SK-N-SH treated with all-trans-retinoic acid at 6 μM for 48 hours (cell line): Measurements from ENCODE around the gene HSDL1.

Source experiments
- ATAC-seq: fragments of 200-7000 bp; cut with Tn5 transposase; 3 replicates; pipeline ENCODE4 v1.9.1; 2020; ENCODE audit warnings: mild to moderate bottlenecking, moderate library complexity
- BACH2 ChIP-seq: fragments of 250-450 bp; sonication (Bioruptor Pico); IDR thresholded peaks from 2 replicates; pipeline ENCODE4 v1.9.0; 2021; ENCODE audit warnings: mild to moderate bottlenecking, borderline replicate concordance
- ESRRG ChIP-seq: fragments of 250-450 bp; sonication (Bioruptor Pico); IDR thresholded peaks from 2 replicates; pipeline ENCODE4 v1.6.1; 2021; ENCODE audit warnings: mild to moderate bottlenecking
- ISL1 ChIP-seq: fragments of 250-450 bp; sonication (Bioruptor Pico); IDR thresholded peaks from 2 replicates; pipeline ENCODE4 v2.1.2; 2022; ENCODE audit warnings: mild to moderate bottlenecking, moderate library complexity
- OSR1 ChIP-seq: fragments of 250-450 bp; sonication (Bioruptor Pico); IDR thresholded peaks from 2 replicates; pipeline ENCODE4 v1.8.0; 2022; ENCODE audit warnings: moderate library complexity, mild to moderate bottlenecking, inconsistent platforms
- PPARA ChIP-seq: fragments of 250-450 bp; sonication (Bioruptor Pico); IDR thresholded peaks from 2 replicates; pipeline ENCODE4 v1.5.0; 2020; ENCODE audit warnings: mild to moderate bottlenecking, borderline replicate concordance
- RARB ChIP-seq: fragments of 250-450 bp; sonication (Bioruptor Pico); IDR thresholded peaks from 2 replicates; pipeline ENCODE4 v1.8.0; 2021; ENCODE audit warnings: mild to moderate bottlenecking, moderate library complexity
- SNAI2 ChIP-seq: fragments of 250-450 bp; sonication (Bioruptor Pico); IDR thresholded peaks from 2 replicates; pipeline ENCODE4 v1.5.0; 2020; ENCODE audit warnings: mild to moderate bottlenecking, moderate library complexity
- TOX ChIP-seq: fragments of 250-450 bp; sonication (Bioruptor Pico); IDR thresholded peaks from 2 replicates; pipeline ENCODE4 v1.8.0; 2021; ENCODE audit warnings: mild to moderate bottlenecking, moderate library complexity, borderline replicate concordance
- ZC3H10 ChIP-seq: fragments of 250-450 bp; sonication (Bioruptor Pico); IDR thresholded peaks from 2 replicates; pipeline ENCODE4 v1.5.1; 2021; ENCODE audit warnings: mild to moderate bottlenecking, moderate library complexity
- ZFP30 ChIP-seq: fragments of 450-650 bp; formaldehyde crosslinking; IDR thresholded peaks from 2 replicates; pipeline ENCODE4 v1.5.0; 2022; ENCODE audit warnings: mild to moderate bottlenecking, moderate library complexity
- ZNF565 ChIP-seq: fragments of 450-650 bp; formaldehyde crosslinking; conservative IDR thresholded peaks from 2 replicates; pipeline ENCODE4 v1.5.0; 2020; ENCODE audit warnings: low read depth, mild to moderate bottlenecking, moderate library complexity
- ZNF70 ChIP-seq: fragments of 450-650 bp; formaldehyde crosslinking; IDR thresholded peaks from 2 replicates; pipeline ENCODE4 v1.5.0; 2020; ENCODE audit warnings: mild to moderate bottlenecking, moderate library complexity
- ZNF8 ChIP-seq: fragments of 450-650 bp; formaldehyde crosslinking; IDR thresholded peaks from 2 replicates; pipeline ENCODE4 v1.5.0; 2020; ENCODE audit warnings: mild to moderate bottlenecking, moderate library complexity
- TF ChIP-seq, protein P1 (sequence below): fragments of 250-450 bp; sonication (Bioruptor Pico); IDR thresholded peaks from 2 replicates; pipeline ENCODE4 v1.5.0; 2020; ENCODE audit warnings: mild to moderate bottlenecking, moderate library complexity
- TF ChIP-seq, protein P2 (sequence below): fragments of 250-450 bp; sonication (Bioruptor Pico); IDR thresholded peaks from 2 replicates; pipeline ENCODE4 v1.8.0; 2020; ENCODE audit warnings: mild to moderate bottlenecking, moderate library complexity, borderline replicate concordance
- TF ChIP-seq, protein P3 (sequence below): fragments of 250-450 bp; sonication (Bioruptor Pico); IDR thresholded peaks from 2 replicates; pipeline ENCODE4 v1.5.1; 2021; ENCODE audit warnings: mild to moderate bottlenecking, moderate library complexity
- TF ChIP-seq, protein P4 (sequence below): fragments of 250-450 bp; sonication (Bioruptor Pico); IDR thresholded peaks from 2 replicates; pipeline ENCODE4 v1.8.0; 2021; ENCODE audit warnings: low read depth, mild to moderate bottlenecking, moderate library complexity, borderline replicate concordance

The HSDL1 gene

DNA sequence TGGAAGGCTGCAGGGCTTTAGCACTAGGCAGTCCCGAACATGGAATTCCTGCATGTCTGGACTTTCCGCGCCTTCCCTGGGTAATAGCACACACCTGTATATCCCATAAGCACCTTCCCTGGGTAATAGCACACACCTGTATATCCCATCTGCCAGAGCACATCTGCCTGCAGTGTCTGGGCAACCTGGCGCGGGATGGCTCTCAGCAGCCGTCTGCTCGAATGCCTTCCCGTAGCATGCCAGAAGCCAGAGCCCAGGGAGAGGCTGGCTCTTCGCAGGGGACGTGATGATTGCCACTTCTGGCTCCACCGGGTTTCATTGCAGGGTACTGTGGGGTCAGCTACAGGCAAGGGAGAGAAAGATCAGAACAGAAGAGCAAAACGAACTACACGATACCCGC lies 49.5 kb downstream of the HSDL1 start:
- TF ChIP-seq ESRRG (no peak), ZFP30 (CRISPR knock-in tag) (no peak), SNAI2 (CRISPR knock-in tag) (no peak), PPARA (CRISPR knock-in tag) (no peak)
- TF ChIP-seq, protein P1, sequence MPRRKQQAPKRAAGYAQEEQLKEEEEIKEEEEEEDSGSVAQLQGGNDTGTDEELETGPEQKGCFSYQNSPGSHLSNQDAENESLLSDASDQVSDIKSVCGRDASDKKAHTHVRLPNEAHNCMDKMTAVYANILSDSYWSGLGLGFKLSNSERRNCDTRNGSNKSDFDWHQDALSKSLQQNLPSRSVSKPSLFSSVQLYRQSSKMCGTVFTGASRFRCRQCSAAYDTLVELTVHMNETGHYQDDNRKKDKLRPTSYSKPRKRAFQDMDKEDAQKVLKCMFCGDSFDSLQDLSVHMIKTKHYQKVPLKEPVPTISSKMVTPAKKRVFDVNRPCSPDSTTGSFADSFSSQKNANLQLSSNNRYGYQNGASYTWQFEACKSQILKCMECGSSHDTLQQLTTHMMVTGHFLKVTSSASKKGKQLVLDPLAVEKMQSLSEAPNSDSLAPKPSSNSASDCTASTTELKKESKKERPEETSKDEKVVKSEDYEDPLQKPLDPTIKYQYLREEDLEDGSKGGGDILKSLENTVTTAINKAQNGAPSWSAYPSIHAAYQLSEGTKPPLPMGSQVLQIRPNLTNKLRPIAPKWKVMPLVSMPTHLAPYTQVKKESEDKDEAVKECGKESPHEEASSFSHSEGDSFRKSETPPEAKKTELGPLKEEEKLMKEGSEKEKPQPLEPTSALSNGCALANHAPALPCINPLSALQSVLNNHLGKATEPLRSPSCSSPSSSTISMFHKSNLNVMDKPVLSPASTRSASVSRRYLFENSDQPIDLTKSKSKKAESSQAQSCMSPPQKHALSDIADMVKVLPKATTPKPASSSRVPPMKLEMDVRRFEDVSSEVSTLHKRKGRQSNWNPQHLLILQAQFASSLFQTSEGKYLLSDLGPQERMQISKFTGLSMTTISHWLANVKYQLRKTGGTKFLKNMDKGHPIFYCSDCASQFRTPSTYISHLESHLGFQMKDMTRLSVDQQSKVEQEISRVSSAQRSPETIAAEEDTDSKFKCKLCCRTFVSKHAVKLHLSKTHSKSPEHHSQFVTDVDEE (CRISPR knock-in tag), result no peak
- TF ChIP-seq, protein P2, sequence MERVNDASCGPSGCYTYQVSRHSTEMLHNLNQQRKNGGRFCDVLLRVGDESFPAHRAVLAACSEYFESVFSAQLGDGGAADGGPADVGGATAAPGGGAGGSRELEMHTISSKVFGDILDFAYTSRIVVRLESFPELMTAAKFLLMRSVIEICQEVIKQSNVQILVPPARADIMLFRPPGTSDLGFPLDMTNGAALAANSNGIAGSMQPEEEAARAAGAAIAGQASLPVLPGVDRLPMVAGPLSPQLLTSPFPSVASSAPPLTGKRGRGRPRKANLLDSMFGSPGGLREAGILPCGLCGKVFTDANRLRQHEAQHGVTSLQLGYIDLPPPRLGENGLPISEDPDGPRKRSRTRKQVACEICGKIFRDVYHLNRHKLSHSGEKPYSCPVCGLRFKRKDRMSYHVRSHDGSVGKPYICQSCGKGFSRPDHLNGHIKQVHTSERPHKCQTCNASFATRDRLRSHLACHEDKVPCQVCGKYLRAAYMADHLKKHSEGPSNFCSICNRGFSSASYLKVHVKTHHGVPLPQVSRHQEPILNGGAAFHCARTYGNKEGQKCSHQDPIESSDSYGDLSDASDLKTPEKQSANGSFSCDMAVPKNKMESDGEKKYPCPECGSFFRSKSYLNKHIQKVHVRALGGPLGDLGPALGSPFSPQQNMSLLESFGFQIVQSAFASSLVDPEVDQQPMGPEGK (CRISPR knock-in tag), result no peak
- TF ChIP-seq, protein P3, sequence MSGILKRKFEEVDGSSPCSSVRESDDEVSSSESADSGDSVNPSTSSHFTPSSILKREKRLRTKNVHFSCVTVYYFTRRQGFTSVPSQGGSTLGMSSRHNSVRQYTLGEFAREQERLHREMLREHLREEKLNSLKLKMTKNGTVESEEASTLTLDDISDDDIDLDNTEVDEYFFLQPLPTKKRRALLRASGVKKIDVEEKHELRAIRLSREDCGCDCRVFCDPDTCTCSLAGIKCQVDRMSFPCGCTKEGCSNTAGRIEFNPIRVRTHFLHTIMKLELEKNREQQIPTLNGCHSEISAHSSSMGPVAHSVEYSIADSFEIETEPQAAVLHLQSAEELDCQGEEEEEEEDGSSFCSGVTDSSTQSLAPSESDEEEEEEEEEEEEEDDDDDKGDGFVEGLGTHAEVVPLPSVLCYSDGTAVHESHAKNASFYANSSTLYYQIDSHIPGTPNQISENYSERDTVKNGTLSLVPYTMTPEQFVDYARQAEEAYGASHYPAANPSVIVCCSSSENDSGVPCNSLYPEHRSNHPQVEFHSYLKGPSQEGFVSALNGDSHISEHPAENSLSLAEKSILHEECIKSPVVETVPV, result no peak
- ATAC-seq, result no peak

DNA sequence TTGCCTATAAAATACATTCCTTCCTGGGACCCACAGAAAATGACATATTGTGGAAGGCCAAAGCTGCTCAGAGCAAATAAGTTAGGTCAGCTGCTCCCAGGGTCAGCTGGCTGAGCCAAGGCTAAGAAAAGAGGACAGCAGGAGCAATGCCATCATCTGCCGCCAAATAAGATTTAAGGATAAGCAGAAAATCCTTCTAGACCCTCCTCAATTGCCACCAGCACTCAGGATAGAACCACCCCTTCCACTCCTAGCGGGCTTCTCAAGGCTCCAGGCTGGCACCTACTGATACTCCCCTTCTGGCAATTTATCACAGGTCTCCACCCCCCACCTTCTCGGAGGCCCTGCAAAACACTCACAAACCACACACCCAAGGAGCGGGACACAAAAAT lies 51.1 kb downstream of the HSDL1 start:
- TF ChIP-seq ZNF8 (no peak), ZNF565 (no peak), RARB (CRISPR knock-in tag) (no peak), BACH2 (no peak), OSR1 (CRISPR knock-in tag) (no peak)
- TF ChIP-seq, protein P3, result no peak
- TF ChIP-seq, protein P2 (CRISPR knock-in tag), result no peak
- TF ChIP-seq, all 23 proteins: peak for 0
- no peak for ATAC-seq

DNA sequence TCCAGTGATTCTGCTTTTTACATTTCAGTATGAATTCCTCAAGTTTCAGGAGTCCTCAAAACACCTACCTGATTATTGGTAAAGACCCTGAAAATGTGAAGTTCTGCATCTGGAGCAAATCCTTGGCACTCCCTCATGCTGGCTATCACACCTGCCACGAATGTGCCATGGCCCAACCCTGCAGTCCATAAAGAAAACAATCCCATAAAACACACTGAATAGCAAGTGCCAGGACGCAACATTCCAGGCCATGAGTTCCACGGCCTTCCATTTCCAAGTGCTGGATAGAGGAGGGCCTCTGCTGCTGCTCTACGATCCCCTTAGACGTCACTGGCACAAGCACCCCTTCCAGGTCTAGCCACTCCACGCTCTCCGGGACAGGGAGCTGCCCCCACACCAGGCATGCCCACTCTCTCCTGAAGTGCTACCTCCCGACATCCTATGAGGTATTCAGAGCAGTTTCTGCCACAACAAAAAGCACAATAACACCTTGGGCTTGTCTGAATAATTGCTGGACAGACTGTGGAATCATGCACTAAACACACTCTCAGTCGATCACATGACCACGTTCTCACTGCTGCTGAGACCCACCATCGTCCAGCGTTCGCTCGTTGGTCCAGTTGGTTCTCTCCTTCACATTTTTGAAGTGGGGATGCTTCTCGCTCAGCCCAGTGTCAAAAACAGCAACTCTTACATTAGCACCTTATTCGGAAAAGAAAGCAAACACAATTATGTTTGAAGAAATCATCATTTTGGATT lies 51.7 kb downstream of the HSDL1 start:
- ATAC-seq, result no peak

DNA sequence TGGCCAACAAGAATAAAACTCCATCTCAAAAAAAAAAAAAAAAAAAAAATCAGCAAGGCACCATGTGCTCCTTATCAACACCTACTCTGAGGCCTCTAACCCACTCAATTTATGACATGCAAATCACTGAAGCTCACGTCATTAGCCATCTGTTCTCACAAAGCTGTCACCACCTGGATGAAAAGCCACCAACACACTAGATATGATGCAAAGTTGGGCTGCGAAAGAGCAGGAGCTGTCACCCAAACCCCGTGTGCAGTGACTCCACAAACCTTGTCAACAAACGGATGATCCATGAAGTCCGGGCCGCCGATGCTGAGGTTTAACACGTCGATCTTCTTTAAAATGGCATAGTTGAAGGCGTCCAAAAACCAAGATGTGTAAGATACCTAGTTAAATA lies 53.5 kb downstream of the HSDL1 start:
- TF ChIP-seq ISL1 (CRISPR knock-in tag) (no peak), ZC3H10 (CRISPR knock-in tag) (no peak), RARB (CRISPR knock-in tag) (no peak), ZNF565 (no peak), OSR1 (CRISPR knock-in tag) (no peak), ZFP30 (CRISPR knock-in tag) (no peak), ESRRG (no peak)
- TF ChIP-seq, protein P2 (CRISPR knock-in tag), result no peak
- TF ChIP-seq, protein P4, sequence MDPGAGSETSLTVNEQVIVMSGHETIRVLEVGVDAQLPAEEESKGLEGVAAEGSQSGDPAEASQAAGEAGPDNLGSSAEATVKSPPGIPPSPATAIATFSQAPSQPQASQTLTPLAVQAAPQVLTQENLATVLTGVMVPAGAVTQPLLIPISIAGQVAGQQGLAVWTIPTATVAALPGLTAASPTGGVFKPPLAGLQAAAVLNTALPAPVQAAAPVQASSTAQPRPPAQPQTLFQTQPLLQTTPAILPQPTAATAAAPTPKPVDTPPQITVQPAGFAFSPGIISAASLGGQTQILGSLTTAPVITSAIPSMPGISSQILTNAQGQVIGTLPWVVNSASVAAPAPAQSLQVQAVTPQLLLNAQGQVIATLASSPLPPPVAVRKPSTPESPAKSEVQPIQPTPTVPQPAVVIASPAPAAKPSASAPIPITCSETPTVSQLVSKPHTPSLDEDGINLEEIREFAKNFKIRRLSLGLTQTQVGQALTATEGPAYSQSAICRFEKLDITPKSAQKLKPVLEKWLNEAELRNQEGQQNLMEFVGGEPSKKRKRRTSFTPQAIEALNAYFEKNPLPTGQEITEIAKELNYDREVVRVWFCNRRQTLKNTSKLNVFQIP (CRISPR knock-in tag), result no peak
- no peak for ATAC-seq

More for the DNA sequence above, 51.7 kb downstream of the HSDL1 start:
- TF ChIP-seq ZC3H10 (CRISPR knock-in tag), result no peak
- no peak for TF ChIP-seq ZNF8
- no peak for TF ChIP-seq ZNF70 (CRISPR knock-in tag)
- TF ChIP-seq ISL1 (CRISPR knock-in tag), result no peak
- TF ChIP-seq, protein P2 (CRISPR knock-in tag), result no peak
- TF ChIP-seq TOX, result no peak
